DND-41 (cell line): ENCODE results near the gene TOMM20.

Experiments used
- EZH2 ChIP-seq: IDR thresholded peaks from 3 replicates; pipeline ENCODE4 v1.6.1; 2012; ENCODE audit warnings: borderline replicate concordance, low read depth, mild to moderate bottlenecking, moderate library complexity, low read length, inconsistent platforms; ENCODE audit not compliant: severe bottlenecking
- TF ChIP-seq, protein P1 (sequence below): IDR thresholded peaks from 2 replicates; pipeline ENCODE4 v1.5.1; 2012; ENCODE audit warnings: borderline replicate concordance, low read length, moderate library complexity, mild to moderate bottlenecking; ENCODE audit not compliant: poor library complexity, severe bottlenecking; ENCODE audit errors: extremely low read depth

DNA sequence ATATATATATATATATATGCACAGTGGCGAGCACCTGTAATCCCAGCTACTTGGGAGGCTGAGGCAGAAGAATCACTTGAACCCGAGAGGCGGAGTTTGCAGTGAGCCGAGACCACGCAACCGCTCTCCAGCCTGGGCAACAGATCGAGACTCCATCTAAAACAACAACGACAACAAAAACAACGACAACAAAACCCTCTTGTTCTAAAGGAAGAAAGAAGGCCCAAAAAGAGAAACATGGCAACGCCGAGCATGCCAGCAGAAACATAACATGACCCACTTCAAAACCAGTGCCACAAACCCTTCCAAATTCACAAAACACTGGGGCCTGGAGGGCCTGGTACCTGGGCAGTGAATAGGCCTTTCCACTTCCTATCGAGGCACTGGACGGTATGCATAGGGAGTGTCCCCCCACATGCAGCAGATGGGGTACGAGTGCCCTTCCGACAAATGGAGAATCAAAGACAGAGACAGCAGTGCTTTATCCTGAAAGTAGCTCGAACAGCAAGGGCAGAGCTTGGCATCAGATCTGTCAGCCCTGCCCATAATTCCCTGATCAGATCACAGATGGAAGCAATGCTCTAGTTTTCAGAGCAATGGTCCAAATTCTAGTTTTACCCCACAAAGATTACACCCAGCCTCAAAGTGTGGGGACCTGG lies 52.0 kb downstream of the TOMM20 start:
- TF ChIP-seq, protein P1, sequence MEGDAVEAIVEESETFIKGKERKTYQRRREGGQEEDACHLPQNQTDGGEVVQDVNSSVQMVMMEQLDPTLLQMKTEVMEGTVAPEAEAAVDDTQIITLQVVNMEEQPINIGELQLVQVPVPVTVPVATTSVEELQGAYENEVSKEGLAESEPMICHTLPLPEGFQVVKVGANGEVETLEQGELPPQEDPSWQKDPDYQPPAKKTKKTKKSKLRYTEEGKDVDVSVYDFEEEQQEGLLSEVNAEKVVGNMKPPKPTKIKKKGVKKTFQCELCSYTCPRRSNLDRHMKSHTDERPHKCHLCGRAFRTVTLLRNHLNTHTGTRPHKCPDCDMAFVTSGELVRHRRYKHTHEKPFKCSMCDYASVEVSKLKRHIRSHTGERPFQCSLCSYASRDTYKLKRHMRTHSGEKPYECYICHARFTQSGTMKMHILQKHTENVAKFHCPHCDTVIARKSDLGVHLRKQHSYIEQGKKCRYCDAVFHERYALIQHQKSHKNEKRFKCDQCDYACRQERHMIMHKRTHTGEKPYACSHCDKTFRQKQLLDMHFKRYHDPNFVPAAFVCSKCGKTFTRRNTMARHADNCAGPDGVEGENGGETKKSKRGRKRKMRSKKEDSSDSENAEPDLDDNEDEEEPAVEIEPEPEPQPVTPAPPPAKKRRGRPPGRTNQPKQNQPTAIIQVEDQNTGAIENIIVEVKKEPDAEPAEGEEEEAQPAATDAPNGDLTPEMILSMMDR, result no peak
- TF ChIP-seq EZH2, result no peak
